CD4-positive, alpha-beta T cell treated with Interleukin-15 for 1 hour (primary cell): Measurements from ENCODE around the gene RBL2.
A peak's percentile ranks its signal among the peaks of the same experiment; 100 is the strongest.
"Not testable (repeated sequence)": the region's sequence is repeated elsewhere in the genome, so short reads cannot be mapped to it uniquely, and the experiment has no call there.

Experiments
- DNase-seq: peaks from one replicate; pipeline ENCODE4 v3.0.0-alpha.2; 2020

The RBL2 gene

DNA sequence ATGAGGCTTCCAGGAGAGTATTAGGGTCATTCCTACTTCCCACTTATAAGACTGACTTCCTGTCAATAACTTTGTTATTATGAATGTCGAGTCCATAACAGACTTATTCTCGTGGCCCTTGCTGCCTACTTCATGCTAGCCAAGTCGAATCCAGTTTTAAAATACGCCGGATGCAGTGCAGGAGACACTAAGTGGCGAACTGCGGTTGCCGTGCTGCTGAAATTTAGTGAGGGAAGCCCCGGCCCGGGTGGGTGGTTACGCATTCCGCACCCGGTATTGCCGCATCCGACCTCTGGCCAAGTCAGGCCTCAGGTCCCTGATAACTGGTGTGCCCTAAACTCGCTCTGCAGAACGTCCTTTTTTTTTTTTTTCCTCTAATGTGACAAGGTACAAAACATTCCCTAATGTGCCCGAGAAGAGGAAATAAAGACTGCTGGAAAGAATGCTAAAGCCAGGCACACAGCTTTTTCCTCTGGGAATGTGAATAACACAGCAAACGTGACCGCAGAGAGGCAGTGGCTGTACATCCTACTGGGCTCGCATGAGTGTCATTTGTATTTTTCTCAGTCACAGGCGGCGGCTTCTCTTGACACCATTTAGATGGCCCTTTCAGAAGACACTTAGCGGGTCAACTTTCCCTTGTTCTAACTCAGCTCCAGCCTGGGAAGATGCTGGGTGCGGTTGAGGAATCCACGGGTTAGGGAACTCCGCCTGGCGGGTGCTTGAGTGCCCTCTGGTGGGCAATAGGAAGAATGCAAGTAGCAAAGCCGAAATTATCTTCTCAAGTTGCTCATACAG lies 75.8 kb downstream of the RBL2 start:
- peak; percentile 56 for DNase-seq

DNA sequence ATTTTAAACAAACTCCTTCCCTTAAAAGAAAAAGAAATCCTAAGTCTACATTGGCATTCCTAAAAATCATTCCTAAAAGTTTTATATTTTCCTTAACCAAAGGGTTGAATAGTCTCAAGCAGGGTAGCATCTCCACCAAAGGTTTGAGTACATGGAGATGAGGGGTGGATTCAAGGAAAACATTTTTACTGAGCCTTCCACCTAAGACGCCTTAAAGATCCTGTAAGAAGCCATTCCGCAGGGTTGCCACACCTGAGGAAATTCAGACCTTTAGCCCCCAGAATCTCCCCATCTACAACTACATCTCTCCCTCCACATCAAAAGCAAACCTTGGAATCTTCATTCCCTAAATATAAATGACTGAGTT lies 76.4 kb downstream of the RBL2 start:
- DNase-seq, result no peak

DNA sequence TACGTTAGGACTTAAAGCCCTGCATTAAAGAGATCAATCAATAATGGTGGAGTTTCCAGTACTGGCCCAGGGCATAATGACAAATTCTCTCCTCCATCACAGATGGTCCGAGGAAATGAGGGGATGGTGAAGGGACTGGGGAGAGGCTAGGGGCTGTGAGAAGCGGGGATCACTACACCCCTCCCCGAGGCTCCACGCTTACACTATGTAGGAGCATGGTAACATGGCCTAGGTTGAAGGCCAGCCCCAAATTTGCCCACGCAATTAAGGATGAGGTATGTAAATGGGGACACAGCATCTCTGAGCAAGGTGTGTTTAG lies 76.8 kb downstream of the RBL2 start:
- DNase-seq, result no peak

DNA sequence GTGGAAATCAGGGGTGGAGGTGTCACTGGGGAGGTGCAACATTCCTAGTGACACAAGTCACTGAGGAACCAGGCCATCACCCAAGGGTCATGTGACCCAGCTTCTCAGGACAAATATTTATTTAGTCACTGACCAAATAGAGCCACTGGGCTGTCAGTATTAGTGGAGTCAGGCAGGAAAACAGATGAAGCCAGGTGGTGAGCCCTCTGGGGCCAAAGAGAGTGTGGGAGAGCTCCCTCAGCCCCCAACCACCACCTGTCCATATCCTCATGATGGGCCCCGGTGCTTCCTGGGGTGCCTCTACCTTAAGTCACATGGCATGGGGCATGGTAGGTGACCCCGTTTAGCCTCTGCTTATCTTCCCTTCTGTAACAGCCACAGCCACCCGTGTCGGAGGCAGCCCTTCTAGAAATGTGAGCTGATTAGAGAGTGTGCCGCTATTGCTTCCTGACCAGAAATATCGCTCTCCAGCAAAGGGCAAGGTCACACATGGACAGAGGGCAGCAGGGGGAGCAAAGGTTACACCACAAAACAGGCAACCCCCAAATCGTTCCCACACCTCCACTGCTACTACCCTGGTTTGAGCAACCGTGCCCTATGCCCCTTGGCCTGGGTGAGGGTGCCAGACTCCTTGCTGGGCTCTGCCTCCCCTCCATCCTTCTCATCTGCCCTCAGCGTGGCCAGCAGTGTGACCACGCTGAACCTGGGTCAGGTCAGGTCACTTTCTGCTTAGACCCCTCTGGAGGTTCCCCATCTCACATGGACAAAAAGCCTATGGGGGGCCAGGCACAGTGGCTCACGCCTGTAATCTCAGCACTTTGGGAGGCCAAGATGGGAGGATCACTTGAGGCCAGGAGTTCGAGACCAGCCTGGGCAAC lies 77.4 kb downstream of the RBL2 start:
- DNase-seq, result no peak

DNA sequence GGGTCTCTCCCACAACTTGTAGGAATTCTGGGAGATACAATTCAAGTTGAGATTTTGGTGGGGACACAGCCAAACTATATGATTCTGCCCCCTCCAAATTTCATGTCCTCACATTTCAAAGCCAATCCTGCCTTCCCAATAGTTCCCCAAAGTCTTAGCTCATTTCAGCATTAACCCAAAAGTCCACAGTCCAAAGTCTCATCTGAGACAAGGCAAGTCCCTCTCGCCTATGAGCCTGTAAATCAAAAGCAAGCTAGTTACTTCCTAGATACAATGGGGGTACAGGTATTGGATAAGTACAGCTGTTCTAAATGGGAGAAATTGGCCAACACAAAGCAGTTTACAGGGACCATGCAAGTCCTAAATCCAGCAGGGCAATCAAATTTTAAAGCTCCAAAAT lies 78.5 kb downstream of the RBL2 start:
- not testable (repeated sequence) for DNase-seq

DNA sequence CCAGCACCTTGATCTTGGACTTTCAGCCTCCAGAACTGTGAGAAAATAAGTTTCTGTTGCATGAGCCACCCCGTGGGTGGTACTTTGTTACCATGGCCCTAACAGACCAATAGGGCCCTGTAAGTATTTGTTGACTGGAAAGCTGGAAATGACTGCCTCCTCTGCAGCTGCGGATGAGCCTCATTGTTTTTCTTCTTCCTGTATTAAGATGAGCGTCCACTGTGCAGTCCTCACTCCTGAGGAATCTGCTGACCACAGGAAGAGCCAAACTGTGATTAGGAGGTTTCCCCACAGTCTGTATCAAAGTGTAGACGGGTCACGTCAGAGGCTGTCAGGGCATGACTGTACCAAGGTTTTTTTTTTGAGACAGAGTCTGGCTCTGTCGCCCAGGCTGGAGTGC lies 81.0 kb downstream of the RBL2 start:
- no peak for DNase-seq

DNA sequence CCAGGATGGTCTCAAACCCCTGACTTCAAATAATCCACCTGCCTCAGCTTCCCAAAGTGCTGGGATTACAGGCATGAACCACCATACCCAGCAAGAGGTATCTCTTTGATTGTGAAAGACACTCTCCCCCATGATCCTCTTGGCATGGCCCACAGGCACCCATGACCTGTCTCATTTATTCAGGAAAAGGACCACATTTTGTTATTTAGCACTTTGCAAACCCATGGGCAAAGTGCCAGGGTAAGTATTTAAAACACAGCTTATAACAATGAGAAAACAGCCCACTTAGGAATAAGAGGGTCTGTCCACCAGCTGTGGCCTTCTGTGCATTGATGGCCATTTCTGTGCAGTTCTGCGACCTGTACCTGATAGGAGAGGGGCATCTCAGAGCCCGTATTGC lies 81.5 kb downstream of the RBL2 start:
- no peak for DNase-seq

DNA sequence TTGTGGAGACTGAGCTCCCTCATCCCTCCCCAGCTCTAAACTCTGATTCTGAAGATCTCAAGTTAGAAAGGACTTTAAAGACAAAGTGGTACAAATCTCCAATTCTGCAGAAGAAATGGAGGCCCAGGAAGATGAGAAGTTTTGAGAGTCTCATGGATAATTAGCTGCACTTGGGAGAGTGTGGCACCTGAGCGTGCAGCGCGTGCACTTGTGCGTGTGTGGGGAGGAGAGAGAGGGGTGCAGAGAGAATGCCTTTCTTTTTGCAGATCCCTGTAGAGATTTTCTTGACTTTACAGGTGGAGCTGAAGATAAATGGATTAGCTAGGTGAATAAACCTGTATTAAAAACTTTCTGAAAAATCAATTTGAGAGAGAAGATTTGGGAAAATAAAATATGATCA lies 83.6 kb downstream of the RBL2 start:
- DNase-seq, result no peak

DNA sequence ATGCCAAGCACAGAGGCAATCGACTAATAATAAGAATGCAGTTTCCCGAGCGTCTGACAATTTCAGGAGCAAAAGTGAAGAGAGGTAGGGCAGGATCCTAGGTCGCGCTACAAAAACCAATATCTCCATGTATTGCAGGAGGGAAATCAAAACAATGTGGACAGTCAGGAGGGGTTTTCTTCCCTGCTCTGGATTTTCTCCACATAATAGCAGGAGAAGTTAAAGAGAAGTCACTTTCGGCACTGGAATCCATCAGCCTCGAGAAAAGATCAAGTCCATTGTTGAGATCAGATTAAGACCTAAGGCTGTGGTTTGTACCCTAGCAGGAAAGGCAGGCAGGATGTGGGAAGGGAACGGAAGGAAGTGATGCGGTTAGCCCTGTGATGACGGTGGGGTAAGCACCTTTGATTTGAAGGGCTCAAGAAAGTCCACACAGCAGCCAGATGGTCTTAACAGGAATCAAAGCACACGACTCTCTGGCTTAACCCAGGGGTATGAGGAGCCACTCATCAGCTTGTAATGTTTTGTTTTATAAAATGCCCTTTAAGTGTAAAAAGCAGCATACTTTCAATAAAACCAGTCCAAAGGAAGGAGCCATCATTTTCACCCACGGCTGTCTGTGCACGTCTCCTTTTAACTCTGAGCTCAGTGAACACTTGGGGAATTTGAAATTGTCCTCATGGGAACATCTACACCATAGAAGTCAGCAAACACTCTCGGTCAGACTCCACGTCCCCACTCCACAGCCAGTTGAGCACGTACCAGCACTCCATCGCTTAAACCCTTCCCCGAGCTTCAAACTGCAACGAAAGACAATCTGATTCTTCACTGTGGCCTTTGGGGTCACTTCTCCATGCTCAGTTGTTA lies 84.5 kb downstream of the RBL2 start:
- peak; percentile 84 for DNase-seq

DNA sequence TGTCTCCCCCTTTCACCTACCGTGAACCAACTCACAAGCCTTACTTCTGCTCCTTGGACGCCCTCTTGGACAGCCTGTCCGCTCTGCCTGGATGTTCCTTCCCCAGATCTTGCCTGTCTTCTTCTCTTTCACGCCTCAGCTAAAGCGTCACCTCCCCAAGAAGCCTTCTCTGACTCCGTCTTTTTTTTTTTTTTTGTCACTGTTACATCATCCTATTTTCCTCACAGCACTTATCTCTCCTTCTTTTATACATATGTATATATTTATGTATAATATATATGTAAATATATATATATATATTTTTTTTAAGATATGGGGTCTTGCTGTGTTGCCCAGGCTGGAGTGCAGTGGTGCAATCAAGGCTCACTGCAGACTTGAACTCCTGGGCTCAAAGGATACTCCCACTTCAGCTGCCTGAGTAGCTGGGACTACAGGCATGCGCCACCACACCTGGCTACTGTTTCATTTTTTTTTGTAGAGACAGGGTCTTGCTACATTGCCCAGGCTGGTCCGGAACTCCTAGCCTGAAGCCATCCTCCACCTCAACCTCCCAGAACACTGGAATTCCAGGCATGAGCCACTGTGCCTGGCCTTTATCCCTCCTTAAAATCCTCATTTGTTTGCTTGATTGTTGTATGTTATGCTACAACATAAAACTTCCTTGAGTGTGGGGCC lies 85.3 kb downstream of the RBL2 start:
- DNase-seq, result no peak

DNA sequence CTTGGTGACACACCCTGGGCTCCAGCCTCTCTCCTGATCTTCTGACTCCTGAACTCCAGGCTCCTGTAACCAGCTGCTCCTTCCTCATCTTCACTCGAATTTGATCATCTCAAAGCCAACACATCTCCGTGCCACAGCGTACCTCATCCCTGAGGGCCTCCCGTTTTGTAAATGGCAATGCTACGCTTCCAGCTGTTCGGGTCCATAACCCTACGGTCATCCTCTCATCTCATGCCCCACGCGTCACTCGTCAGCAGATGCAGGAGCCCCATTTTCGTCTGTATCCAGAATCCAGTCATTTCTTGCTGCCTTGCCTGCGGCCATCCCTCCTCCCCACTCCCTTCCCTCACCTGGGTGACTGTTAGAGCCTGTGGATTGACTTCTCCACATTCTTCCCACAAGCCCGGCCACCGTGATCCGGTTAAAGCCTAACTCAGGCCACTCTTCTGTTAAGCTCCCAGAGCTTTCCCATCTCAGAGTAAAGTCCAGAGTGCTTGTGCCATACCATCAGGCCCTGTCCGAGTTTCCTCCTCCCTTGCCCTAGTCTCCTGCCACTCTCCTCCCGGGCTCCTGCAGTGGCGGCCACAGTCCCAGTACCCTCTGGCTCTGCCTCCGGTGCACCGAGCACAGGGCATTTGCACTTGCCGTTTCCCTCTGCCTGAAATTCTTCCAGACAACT lies 89.0 kb downstream of the RBL2 start:
- no peak for DNase-seq

DNA sequence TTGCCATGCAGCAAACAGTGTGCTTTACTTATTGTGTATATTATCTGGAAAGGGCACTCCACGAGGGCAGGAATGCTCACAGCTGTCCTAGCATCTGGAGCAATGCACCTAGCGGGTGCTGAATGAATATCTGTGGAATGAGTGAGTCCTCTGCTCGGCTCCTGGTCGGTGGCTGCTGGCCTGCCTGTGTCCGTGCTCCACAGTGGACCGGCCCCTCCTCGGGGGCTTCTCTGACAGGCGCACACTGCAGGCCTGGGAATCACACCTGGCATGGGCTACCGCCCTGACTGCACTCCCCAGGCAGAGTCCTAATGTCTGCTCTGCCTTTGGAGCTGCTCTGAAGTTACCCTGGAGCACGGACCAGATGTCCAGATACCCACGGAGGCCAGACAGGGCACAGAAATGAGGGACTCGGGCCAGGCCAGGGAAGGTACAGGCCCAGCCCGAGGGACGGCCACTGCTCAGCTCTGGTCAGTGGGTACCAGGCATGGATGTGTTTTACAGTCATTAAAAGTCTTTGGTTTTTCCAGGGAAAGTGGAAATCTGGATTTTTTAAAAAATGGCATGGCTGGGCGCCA lies 89.8 kb downstream of the RBL2 start:
- DNase-seq, result no peak

DNA sequence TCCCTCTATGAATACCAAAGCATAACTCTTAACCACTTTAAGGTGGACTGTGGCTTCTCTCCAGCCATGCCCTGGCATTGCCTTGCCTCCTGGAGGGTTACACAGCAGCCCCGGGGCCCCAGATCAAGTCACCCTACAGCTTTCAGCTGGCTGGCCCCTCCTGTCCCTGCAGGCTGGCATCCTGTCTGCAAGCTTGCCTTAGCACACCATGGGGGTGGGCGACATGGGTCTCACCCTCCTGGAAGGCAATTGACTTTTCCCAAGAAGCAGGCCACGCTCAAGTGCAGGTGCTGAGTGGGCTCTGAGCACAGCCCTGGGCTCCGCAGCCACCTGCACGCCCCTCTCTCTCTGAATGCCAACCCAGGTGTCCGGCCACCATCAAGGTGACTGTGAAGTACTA lies 94.5 kb downstream of the RBL2 start:
- no peak for DNase-seq

DNA sequence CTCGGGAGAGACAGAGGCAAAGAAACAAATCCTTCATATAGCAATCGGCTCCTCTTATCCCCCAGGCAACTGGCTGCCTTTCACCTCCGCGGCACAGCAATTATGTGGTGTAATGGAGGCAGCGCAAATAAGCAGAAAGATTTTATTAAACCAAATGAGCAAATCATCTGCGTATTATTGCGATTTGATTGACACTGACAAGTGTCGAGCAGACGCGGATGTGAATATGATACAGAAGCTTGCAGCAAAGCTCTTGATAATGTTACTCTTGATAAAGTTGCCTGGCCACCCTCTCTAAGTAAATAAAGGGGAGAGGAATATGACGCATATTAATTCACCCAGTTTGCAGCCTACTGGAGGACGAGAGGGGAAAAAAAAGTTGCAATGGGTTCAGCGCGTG lies 95.2 kb downstream of the RBL2 start:
- DNase-seq, result no peak

DNA sequence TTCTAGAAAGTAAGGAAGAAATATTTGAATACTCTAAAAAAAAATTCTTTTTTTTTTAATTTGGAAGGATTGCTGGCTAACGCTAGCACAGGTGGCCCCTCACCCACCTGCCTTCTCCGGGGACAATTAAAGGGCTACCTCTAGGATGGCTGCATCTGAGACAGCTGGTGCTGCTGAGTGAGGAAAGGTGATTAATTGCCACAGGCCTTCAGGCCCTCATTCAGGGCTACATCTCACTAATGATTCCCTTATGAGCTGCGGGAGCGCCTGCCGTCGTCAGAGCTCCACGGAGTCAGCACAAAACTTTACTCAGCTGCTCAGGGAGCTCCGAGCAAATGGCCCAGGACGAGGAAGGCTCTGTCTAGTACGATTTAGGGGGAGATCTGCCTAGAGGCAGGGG lies 95.8 kb downstream of the RBL2 start:
- no peak for DNase-seq

DNA sequence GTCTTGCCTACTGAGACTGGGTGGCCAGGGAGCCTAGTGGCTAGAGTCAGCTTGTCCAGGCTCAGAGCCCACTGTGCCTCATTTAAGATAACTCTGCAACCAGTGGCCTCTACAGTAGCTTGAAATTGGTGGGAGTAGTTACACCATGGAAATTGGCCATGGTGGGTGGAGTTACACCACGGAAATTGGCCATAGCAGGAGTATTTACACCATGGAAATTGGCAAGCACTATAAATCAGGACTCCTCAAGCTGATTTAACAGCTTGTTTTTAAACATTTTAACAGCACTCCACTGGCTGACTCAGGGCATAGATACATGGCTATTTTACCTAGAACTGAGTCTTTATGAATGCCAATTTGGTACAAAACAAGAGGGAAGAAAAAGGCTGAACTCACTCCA lies 96.5 kb downstream of the RBL2 start:
- no peak for DNase-seq

DNA sequence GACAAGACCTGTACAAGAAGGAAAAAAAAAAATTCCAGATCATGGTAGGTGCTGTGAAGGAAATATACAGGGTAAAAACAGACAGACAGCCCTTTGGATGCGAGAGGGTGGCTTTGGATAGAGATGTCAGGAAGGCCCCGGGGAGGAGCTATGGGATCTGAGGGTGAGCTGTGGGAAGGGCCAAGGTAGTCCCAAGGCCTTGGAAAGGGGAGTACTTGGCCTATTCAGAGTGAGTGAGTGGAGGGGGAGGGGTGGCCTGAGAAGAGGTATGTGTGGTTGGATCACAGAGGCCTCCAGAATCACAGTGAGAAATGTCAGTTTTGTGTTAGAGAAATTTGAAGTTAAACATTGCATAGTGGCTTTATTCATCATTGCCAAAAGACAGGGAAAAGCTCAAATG lies 99.9 kb downstream of the RBL2 start:
- DNase-seq, result no peak

DNA sequence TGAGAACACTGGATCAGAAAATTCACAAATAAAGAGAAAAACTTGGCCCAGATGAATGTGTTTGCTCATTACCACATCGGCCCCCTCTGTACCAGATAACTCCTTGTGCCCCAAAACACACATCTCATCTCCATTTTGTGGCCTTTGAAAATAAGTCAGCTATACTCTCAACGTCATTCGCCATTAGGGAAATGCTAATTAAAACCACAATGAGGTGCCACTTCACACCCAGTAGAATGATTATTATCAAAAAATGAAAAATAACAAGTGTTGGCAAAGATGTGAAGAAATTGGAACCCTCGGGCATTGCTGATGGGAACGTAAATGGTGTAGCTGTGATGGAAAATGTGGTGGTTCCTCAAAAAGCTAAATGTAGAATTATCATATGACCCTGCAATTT lies 103.4 kb downstream of the RBL2 start:
- DNase-seq, result no peak

DNA sequence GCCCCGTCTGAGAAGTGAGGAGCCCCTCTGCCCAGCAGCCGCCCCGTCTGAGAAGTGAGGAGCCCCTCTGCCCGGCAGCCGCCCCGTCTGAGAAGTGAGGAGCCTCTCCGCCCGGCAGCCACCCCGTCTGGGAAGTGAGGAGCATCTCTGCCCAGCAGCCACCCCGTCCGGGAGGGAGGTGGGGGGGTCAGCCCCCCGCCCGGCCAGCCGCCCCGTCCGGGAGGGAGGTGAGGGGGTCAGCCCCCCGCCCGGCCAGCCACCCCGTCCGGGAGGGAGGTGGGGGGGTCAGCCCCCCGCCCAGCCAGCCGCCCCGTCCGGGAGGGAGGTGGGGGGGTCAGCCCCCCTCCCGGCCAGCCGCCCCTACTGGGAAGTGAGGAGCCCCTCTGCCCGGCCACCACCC lies 105.1 kb downstream of the RBL2 start:
- DNase-seq, result not testable (repeated sequence)

DNA sequence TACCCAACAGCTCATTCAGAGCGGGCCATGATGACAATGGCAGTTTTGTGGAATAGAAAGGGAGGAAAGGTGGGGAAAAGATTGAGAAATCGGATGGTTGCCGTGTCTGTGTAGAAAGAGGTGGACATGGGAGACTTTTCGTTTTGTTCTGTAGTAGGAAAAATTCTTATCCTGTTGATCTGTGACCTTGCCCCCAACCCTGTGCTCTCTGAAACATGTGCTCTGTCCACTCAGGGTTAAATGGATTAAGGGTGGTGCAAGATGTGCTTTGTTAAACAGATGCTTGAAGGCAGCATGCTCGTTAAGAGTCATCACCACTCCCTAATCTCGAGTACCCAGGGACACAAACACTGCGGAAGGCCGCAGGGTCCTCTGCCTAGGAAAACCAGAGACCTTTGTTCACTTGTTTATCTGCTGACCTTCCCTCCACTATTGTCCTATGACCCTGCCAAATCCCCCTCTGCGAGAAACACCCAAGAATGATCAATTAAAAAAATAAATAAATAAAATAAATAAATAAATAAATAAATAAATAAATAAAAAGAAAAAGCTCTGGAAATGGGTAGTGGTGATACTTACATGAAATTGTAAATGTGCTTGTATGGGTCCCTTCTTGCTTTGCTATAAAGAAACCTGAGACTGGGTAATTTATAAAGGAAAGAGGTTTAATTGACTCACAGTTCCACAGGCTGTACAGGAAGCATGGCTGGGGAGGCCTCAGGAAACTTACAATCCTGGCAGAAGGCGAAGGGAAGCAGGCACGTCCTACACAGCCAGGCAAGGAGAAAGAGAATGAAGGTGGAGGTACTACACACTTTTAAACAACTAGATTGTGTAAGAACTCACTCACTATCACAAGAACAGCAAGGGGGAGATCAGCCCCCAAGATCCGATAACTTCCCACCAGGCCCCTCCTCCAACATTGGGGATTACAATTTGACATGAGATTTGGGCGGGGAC lies 105.8 kb downstream of the RBL2 start:
- not testable (repeated sequence) for DNase-seq
